Stomach (tissue), 9 donors: ENCODE results near the gene NTM. TPM values are rescaled to one million over a fixed set of nuclear protein-coding genes. Genes with fewer than 3 reads are reported as not detected.

Source experiments
- DNase-seq, 2 donors: peaks; one replicate each; pipeline versions ENCODE4 v3.0.0 to v3.0.0-alpha.2; 2013 to 2019
- H3K27ac ChIP-seq, 5 donors: fragments of 200-600 bp in 4 of 5; sonication (generic) in 4 of 5; one replicate each; pipeline ENCODE4 v1.5.1; 2013 to 2019; ENCODE audit warnings: mild to moderate bottlenecking in 1 of 5, moderate library complexity in 1 of 5
- H3K27me3 ChIP-seq, 3 donors: fragments of 200-600 bp; sonication (generic); one replicate each; pipeline ENCODE4 v1.5.1; 2017 to 2019; ENCODE audit warnings: mixed run types in 1 of 3
- H3K36me3 ChIP-seq, 4 donors: fragments of 200-600 bp; sonication (generic); 1 replicate in 3 of 4; 2 replicates in 1 of 4; pipeline ENCODE4 v1.5.1; 2016 to 2019
- H3K4me1 ChIP-seq, 4 donors: fragments of 200-600 bp; sonication (generic); one replicate each; pipeline ENCODE4 v1.5.1; 2016 to 2019
- H3K4me3 ChIP-seq, 4 donors: fragments of 200-600 bp; sonication (generic) in 3 of 4; one replicate each; pipeline ENCODE4 v1.5.1; 2016 to 2019; ENCODE audit warnings: mild to moderate bottlenecking in 1 of 4
- H3K9me3 ChIP-seq, 4 donors: fragments of 200-600 bp; sonication (generic); one replicate each; pipeline ENCODE4 v1.5.1; 2016 to 2019
- CTCF ChIP-seq, 7 experiments: fragments of 450-650 bp in 4 of 7; fragments of 200-600 bp in 3 of 7; sonication (generic) in 3 of 7; IDR thresholded peaks; one replicate each; pipeline ENCODE4 v1.5.1; 2016 to 2019; ENCODE audit warnings: antibody characterized with exemption in 7 of 7, control low read depth in 2 of 7, mild to moderate bottlenecking in 1 of 7
- EP300 ChIP-seq: sonication (generic); formaldehyde crosslinking; IDR thresholded peaks from one replicate; pipeline ENCODE4 v1.6.1; 2017; ENCODE audit warnings: antibody characterized with exemption
- POLR2A ChIP-seq, 4 donors: fragments of 450-650 bp; IDR thresholded peaks; one replicate each; pipeline ENCODE4 v1.6.1; 2016; ENCODE audit warnings: antibody characterized with exemption in 4 of 4, control low read depth in 2 of 4, mild to moderate bottlenecking in 1 of 4, moderate library complexity in 1 of 4
- POLR2AphosphoS5 ChIP-seq, 3 donors: sonication (generic); formaldehyde crosslinking; IDR thresholded peaks; one replicate each; pipeline ENCODE4 v1.6.1; 2016; ENCODE audit warnings: antibody characterized with exemption in 3 of 3
- WGBS, 5 donors: extraction: QIAGEN DNeasy Blood & Tissue Kit in 3 of 5; methylation state at CpG; one replicate each; pipeline versions ENCODE4 v1.1.5 to v1.1.7; 2013 to 2018; 5-methylcytosine and 5-hydroxymethylcytosine counted together
- intact Hi-C: fragments of 100-400 bp; cut with DNase I; formaldehyde crosslinking; loops from one replicate; pipeline ENCODE4 v1.15.1; 2023; ENCODE audit warnings: low total_unique reads
- polyA plus RNA-seq, 3 donors: library from polyadenylated mRNA; stranded (reverse); fragments of 200-250 nt; gene quantifications; one replicate each; pipeline ENCODE4 v1.2.3, GENCODE V29; 2013
- total RNA-seq, 5 donors: library from RNA; depleted of rRNA; stranded (reverse); fragments of >200 nt; gene quantifications; one replicate each; pipeline versions ENCODE4 v1.1.0 to v1.2.3, GENCODE V29; 2014 to 2016
- donor health status: healthy with polysubstance abuse.
- donor health status: Bipolar disorder and iron deficiency.
- donor health status: healthy.

Gene NTM
- total and polyA plus RNA-seq, 8 donors: 0.50 to 8.4 (median 1.3) TPM; not detected in 3

GRCh38 chr11:131543389-131544025 lies 173.1 kb downstream of the NTM start:
- H3K27ac ChIP-seq: no peak overlapping the region
- no peaks in the 10 kb centered on the region for H3K36me3 ChIP-seq
- no peaks in the 10 kb centered on the region for H3K4me1 ChIP-seq
- no peak for DNase-seq
- H3K27me3 ChIP-seq: peaks cover 0 to 8% (median 0%) of the 10 kb centered on the region in 3 donors
- TF ChIP-seq CTCF (IDR thresholded peaks at IDR 0.05) (no peak), EP300 (no peak), POLR2A (IDR thresholded peaks at IDR 0.05) (no peak), POLR2AphosphoS5 (IDR thresholded peaks at IDR 0.05) (no peak)
- WGBS, 5 donors: 60 to 72% (median 64%) methylated on average over 7 to 8 of the region's 8 CpGs
- intact Hi-C loops: no loop called here
- H3K4me3 ChIP-seq: no peak overlapping the region
- H3K9me3 ChIP-seq: peaks cover 0 to 7% (median 0%) of the 10 kb centered on the region in 4 donors

DNA sequence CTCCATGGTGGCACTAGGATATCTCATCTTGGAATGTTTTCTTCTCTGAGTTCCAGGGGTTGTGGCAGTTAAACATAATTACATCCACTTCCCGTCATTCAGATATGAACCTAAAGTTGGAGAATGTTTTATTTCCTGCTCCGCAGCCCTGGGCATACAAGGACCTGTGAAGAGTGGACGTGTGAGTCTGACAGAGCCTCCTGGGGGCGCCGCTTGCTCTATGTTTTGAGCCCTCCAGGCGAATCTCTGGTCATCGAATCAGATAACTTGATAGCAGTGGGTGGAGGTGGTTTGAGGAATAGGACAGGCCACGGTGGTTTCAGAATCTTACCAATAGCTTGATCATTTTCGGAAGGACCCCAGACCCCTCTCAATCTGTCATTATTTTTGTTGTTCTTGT lies 174.2 kb downstream of the NTM start:
- Histone ChIP-seq H3K27ac (no peak overlapping the region), H3K36me3 (no peaks in the 10 kb centered on the region), H3K9me3 (peaks cover 0 to 7% (median 0%) of the 10 kb centered on the region in 4 donors), H3K4me1 (no peaks in the 10 kb centered on the region), H3K27me3 (peaks cover 0 to 8% (median 0%) of the 10 kb centered on the region in 3 donors), H3K4me3 (no peak overlapping the region)
- intact Hi-C loops: no loop called here
- no peak for DNase-seq
- 37 to 42% (median 41%) methylated on average over 9 of the region's 9 CpGs for WGBS, 5 donors
- TF ChIP-seq EP300: no peak
- TF ChIP-seq CTCF (IDR thresholded peaks at IDR 0.05): no peak
- no peak for TF ChIP-seq POLR2A (IDR thresholded peaks at IDR 0.05)
- TF ChIP-seq POLR2AphosphoS5 (IDR thresholded peaks at IDR 0.05): no peak

GRCh38 chr11:131546218-131546895 lies 175.9 kb downstream of the NTM start:
- no peaks in the 10 kb centered on the region for H3K4me1 ChIP-seq
- TF ChIP-seq POLR2A (IDR thresholded peaks at IDR 0.05) (no peak), EP300 (no peak), POLR2AphosphoS5 (IDR thresholded peaks at IDR 0.05) (no peak), CTCF (IDR thresholded peaks at IDR 0.05) (no peak)
- intact Hi-C loops: no loop called here

DNA sequence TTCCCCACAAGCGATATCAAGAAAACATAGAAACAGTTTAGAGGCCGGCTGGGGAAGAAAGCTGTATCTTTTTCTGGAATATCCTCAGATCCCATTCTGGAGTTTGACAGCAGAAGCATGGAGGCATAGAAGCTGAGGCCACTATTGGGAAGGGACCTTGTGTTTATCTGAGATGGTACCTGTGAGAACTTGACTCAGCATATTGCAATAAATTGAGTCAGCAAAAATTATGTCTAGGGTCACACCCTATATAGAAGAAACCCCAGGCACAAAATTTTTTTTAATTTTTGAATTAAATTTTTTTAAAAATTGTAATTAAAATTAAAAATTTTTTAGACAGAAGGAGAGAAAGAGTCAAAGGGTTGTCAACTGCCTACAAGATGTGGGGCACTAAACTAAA lies 178.7 kb downstream of the NTM start:
- WGBS, 5 donors: 84 to 96% (median 86%) methylated on average over 2 of the region's 2 CpGs
- Histone ChIP-seq H3K4me3 (no peak overlapping the region), H3K4me1 (no peaks in the 10 kb centered on the region), H3K27me3 (peaks cover 0 to 17% (median 0%) of the 10 kb centered on the region in 3 donors), H3K9me3 (no peaks in the 10 kb centered on the region), H3K27ac (no peak overlapping the region), H3K36me3 (no peaks in the 10 kb centered on the region)
- intact Hi-C loops: no loop called here
- TF ChIP-seq POLR2A (IDR thresholded peaks at IDR 0.05) (no peak), POLR2AphosphoS5 (IDR thresholded peaks at IDR 0.05) (no peak), CTCF (IDR thresholded peaks at IDR 0.05) (no peak), EP300 (no peak)
- no peak for DNase-seq

More at GRCh38 chr11:131546218-131546895, 175.9 kb downstream of the NTM start:
- Histone ChIP-seq H3K4me3 (peak overlapping the region in 2 of 4 donors; percentile 9 to 16), H3K36me3 (no peaks in the 10 kb centered on the region), H3K9me3 (no peaks in the 10 kb centered on the region), H3K27ac (no peak overlapping the region), H3K27me3 (peaks cover 0 to 16% (median 0%) of the 10 kb centered on the region in 3 donors)
- DNase-seq: no peak
- WGBS, 5 donors: 44 to 53% (median 46%) methylated on average over 10 of the region's 10 CpGs
